Measurements from ENCODE around the gene FLNB. TPM values are rescaled to one million over a fixed set of nuclear protein-coding genes. Genes with fewer than 3 reads are reported as not detected.

Gene FLNB
- total and polyA plus RNA-seq, 2 of the 13 experiments (the other 11 are each of a cell fraction or from before 2014, with no cell fraction given): 106 to 130 TPM

- no peak for TF ChIP-seq SOX13 (IDR thresholded peaks at IDR 0.05)
- TF ChIP-seq SOX13 (CRISPR knock-in tag; conservative IDR thresholded peaks at IDR 0.05 in 1 of 2, IDR thresholded peaks at IDR 0.05 in 1 of 2): peak in 1 of 2 experiments; percentile 67; a peak in 2 of 4 replicates
- peak; percentile 66 for TF ChIP-seq BCL6 (CRISPR knock-in tag; IDR thresholded peaks at IDR 0.05)
- TF ChIP-seq FOXA3 (CRISPR knock-in tag; IDR thresholded peaks at IDR 0.05): peak; percentile 82
- TF ChIP-seq ZNF782 (CRISPR knock-in tag; IDR thresholded peaks at IDR 0.05; ENCODE audit: borderline replicate concordance): no peak
- 0 out of 2 replicates have a peak, but pooled peaks have one; percentile 35 for TF ChIP-seq ZMAT3 (CRISPR knock-in tag; conservative IDR thresholded peaks at IDR 0.05)
- 0 out of 2 replicates have a peak, but pooled peaks have one; percentile 43 for TF ChIP-seq BORCS8-MEF2B (CRISPR knock-in tag; IDR thresholded peaks at IDR 0.05)
- TF ChIP-seq SALL1 (CRISPR knock-in tag; IDR thresholded peaks at IDR 0.05): peak; percentile 78
- no peak for TF ChIP-seq AGO2 (optimal IDR thresholded peaks at IDR 0.05; ENCODE audit: low read depth, low read length)
- peak; percentile 76 for TF ChIP-seq XRCC5 (optimal IDR thresholded peaks at IDR 0.05; ENCODE audit: low read length)
- TF ChIP-seq MIER2 (CRISPR knock-in tag; IDR thresholded peaks at IDR 0.05): 0 out of 2 replicates have a peak, but pooled peaks have one; percentile 21
- TF ChIP-seq PITX1 (CRISPR knock-in tag; IDR thresholded peaks at IDR 0.05): 0 out of 2 replicates have a peak, but pooled peaks have one; percentile 19
- TF ChIP-seq ZNF24 (IDR thresholded peaks at IDR 0.05): no peak
- 0 out of 2 replicates have a peak, but pooled peaks have one; percentile 20 for TF ChIP-seq CEBPG (CRISPR knock-in tag; IDR thresholded peaks at IDR 0.05)
- TF ChIP-seq AKAP8 (CRISPR knock-in tag; IDR thresholded peaks at IDR 0.05): no peak
- TF ChIP-seq PPARG (CRISPR knock-in tag; conservative IDR thresholded peaks at IDR 0.05): peak; percentile 98
- TF ChIP-seq SAP130 (CRISPR knock-in tag; IDR thresholded peaks at IDR 0.05; ENCODE audit: low read depth): peak; percentile 60
- peak; percentile 53 for TF ChIP-seq SKI (IDR thresholded peaks at IDR 0.05; ENCODE audit: partially characterized antibody)
- peak; percentile 95 for TF ChIP-seq RXRB (CRISPR knock-in tag; IDR thresholded peaks at IDR 0.05; ENCODE audit: borderline replicate concordance)
- peak; percentile 77 for TF ChIP-seq PAXIP1 (CRISPR knock-in tag; conservative IDR thresholded peaks at IDR 0.05)
- TF ChIP-seq ZNF841 (CRISPR knock-in tag; IDR thresholded peaks at IDR 0.05; ENCODE audit: borderline replicate concordance): no peak
- TF ChIP-seq TCF12 (IDR thresholded peaks at IDR 0.05): no peak
- no peak for TF ChIP-seq TCF12 (CRISPR knock-in tag; IDR thresholded peaks at IDR 0.05)
- no peak for TF ChIP-seq FOXA1 (IDR thresholded peaks at IDR 0.05)
- peak; percentile 63 for TF ChIP-seq FOXA1 (CRISPR knock-in tag; IDR thresholded peaks at IDR 0.05)
- TF ChIP-seq SOX5 (CRISPR knock-in tag; IDR thresholded peaks at IDR 0.05; ENCODE audit: borderline replicate concordance): peak; percentile 50; the same call in 1 of the 2 replicates
- TF ChIP-seq ZNF30 (CRISPR knock-in tag; IDR thresholded peaks at IDR 0.05): no peak
- peak; percentile 47; the same call in 1 of the 2 replicates for TF ChIP-seq ZNF292 (CRISPR knock-in tag; IDR thresholded peaks at IDR 0.05; ENCODE audit: borderline replicate concordance, low read depth)
- TF ChIP-seq ZBTB38 (CRISPR knock-in tag; IDR thresholded peaks at IDR 0.05): peak; percentile 33
- TF ChIP-seq ZNF235 (CRISPR knock-in tag; IDR thresholded peaks at IDR 0.05; ENCODE audit: borderline replicate concordance): no peak
- peak; percentile 13; the same call in 1 of the 2 replicates for TF ChIP-seq FOSL2 (CRISPR knock-in tag; IDR thresholded peaks at IDR 0.05)
- no peak for TF ChIP-seq FLYWCH1 (CRISPR knock-in tag; IDR thresholded peaks at IDR 0.05)
Observed at GRCh38 chr3:58143417-58144055, 135.3 kb downstream of the FLNB start (continued).
